Naive thymus-derived CD4-positive, alpha-beta T cell (primary cell): ENCODE results near the gene SLC22A23. TPM values are rescaled to one million over a fixed set of nuclear protein-coding genes. Genes with fewer than 3 reads are reported as not detected.
A peak's percentile ranks its signal among the peaks of the same experiment; 100 is the strongest.

Experiments used
- ATAC-seq: fragments of 150-1000 bp; cut with Tn5 transposase; 2 replicates; pipeline ENCODE4 v1.10.0; 2021; ENCODE audit warnings: mild to moderate bottlenecking, moderate library complexity
- CTCF ChIA-PET: fragments of 350-600 bp; sonication (Branson Sonifier 250); formaldehyde crosslinking; loops from one replicate; lab custom pipeline; 2021; ENCODE audit warnings: antibody characterized with exemption; lab: Charles Lee
- POLR2A ChIA-PET: fragments of 350-600 bp; sonication (Branson Sonifier 250); formaldehyde crosslinking; loops from one replicate; lab custom pipeline; 2021; ENCODE audit warnings: antibody characterized with exemption, inconsistent platforms; lab: Charles Lee
- DNase-seq, 9 donors: peaks; one replicate each; pipeline versions ENCODE4 v3.0.0 to v3.0.0-alpha.2; 2020 to 2022; ENCODE audit warnings: mixed read lengths in 1 of 9
- H3K27ac ChIP-seq: one replicate; pipeline ENCODE4 v1.7.0; 2013; ENCODE audit warnings: mild to moderate bottlenecking, low read depth, low read length, moderate library complexity
- H3K27me3 ChIP-seq, 2 donors: one replicate each; pipeline ENCODE4 v1.7.0; 2013; ENCODE audit warnings: low read length in 2 of 2, mild to moderate bottlenecking in 2 of 2, moderate library complexity in 2 of 2; ENCODE audit not compliant: control insufficient read depth in 2 of 2, insufficient read depth in 2 of 2
- H3K36me3 ChIP-seq, 3 experiments: 1 replicate in 2 of 3; 2 replicates in 1 of 3; pipeline ENCODE4 v1.7.0; 2013; ENCODE audit warnings: low read length in 3 of 3, mild to moderate bottlenecking in 3 of 3, moderate library complexity in 1 of 3; ENCODE audit not compliant: insufficient read depth in 3 of 3, control insufficient read depth in 2 of 3
- H3K4me1 ChIP-seq, 2 donors: one replicate each; pipeline ENCODE4 v1.7.0; 2013; ENCODE audit warnings: low read length in 2 of 2, mild to moderate bottlenecking in 2 of 2, moderate library complexity in 1 of 2; ENCODE audit not compliant: control insufficient read depth in 2 of 2, insufficient read depth in 2 of 2
- H3K4me3 ChIP-seq: 2 replicates; pipeline ENCODE4 v1.7.0; 2013; ENCODE audit warnings: mild to moderate bottlenecking, low read length
- H3K9me3 ChIP-seq, 3 experiments: 1 replicate in 2 of 3; 2 replicates in 1 of 3; pipeline ENCODE4 v1.7.0; 2013; ENCODE audit warnings: low read length in 3 of 3; ENCODE audit not compliant: control insufficient read depth in 2 of 3
- H3K27ac Mint-ChIP-seq, 9 donors: one replicate each; pipeline ENCODE4 v1.8.0; 2020 to 2022; ENCODE audit warnings: mixed read lengths in 9 of 9, mild to moderate bottlenecking in 8 of 9, moderate library complexity in 5 of 9, inconsistent platforms in 2 of 9
- H3K27me3 Mint-ChIP-seq, 5 donors: one replicate each; pipeline ENCODE4 v1.8.0; 2021 to 2022; ENCODE audit warnings: mixed read lengths in 5 of 5, mild to moderate bottlenecking in 1 of 5
- H3K36me3 Mint-ChIP-seq, 5 donors: one replicate each; pipeline ENCODE4 v1.8.0; 2020 to 2022; ENCODE audit warnings: mixed read lengths in 5 of 5, mild to moderate bottlenecking in 3 of 5, inconsistent platforms in 1 of 5
- H3K4me1 Mint-ChIP-seq, 7 donors: one replicate each; pipeline ENCODE4 v1.8.0; 2020 to 2022; ENCODE audit warnings: mixed read lengths in 7 of 7, mild to moderate bottlenecking in 3 of 7, inconsistent platforms in 1 of 7
- H3K4me3 Mint-ChIP-seq, 10 donors: one replicate each; pipeline ENCODE4 v1.8.0; 2020 to 2022; ENCODE audit warnings: mild to moderate bottlenecking in 10 of 10, mixed read lengths in 10 of 10, moderate library complexity in 6 of 10, inconsistent platforms in 2 of 10
- H3K9me3 Mint-ChIP-seq, 11 donors: one replicate each; pipeline ENCODE4 v1.8.0; 2020 to 2022; ENCODE audit warnings: mixed read lengths in 11 of 11, mild to moderate bottlenecking in 4 of 11, inconsistent platforms in 1 of 11, moderate library complexity in 1 of 11
- intact Hi-C, 2 donors: fragments of 100-400 bp; cut with micrococcal nuclease; formaldehyde crosslinking; loops; one replicate each; pipeline ENCODE4 v1.15.1; 2023
- polyA plus RNA-seq, 2 donors: library from polyadenylated mRNA; unstranded; fragments of 300-500 nt; fragmentation: Illumina TruSeq; gene quantifications; one replicate each; pipeline ENCODE4 v1.2.3, GENCODE V29; 2021
- total RNA-seq, 6 experiments: library from RNA in 5 of 6; stranded (reverse) in 5 of 6; gene quantifications; 1 replicate in 5 of 6; 2 replicates in 1 of 6; pipeline ENCODE4 v1.2.3 and lab custom pipeline; 2021 to 2026

The SLC22A23 gene
- total and polyA plus RNA-seq, 7 experiments from 2014 or later, result 1.1 to 23.8 (median 13.6) TPM

- ATAC-seq (no peak), DNase-seq (no peak)
- Histone ChIP-seq H3K27me3 (no peaks in the 10 kb centered on the region), H3K27ac (no peak overlapping the region), H3K4me1 (no peaks in the 10 kb centered on the region), H3K4me3 (no peak overlapping the region), H3K36me3 (peaks cover 0 to 9% (median 0%) of the 10 kb centered on the region in 3 experiments), H3K9me3 (no peaks in the 10 kb centered on the region)
- Mint-ChIP-seq H3K27me3 (peaks cover 0 to 5% (median 0%) of the 10 kb centered on the region in 5 donors), H3K4me3 (no peak overlapping the region), H3K9me3 (peaks cover 0 to 4% (median 0%) of the 10 kb centered on the region in 11 donors), H3K4me1 (peaks cover 0 to 2% (median 0%) of the 10 kb centered on the region in 7 donors), H3K27ac (peak overlapping the region in 1 of 9 donors; percentile 51), H3K36me3 (peaks cover 0 to 21% (median 8%) of the 10 kb centered on the region in 5 donors)
- POLR2A ChIA-PET, result no interaction called here
- intact Hi-C loops, result no loop called here
- CTCF ChIA-PET, result no interaction called here
These were observed 158.9 kb downstream of the SLC22A23 start for GRCh38 chr6:3297909-3298308.

GRCh38 chr6:3297006-3297405 lies 159.8 kb downstream of the SLC22A23 start:
- DNase-seq, result no peak

GRCh38 chr6:3296537-3296936 lies 160.3 kb downstream of the SLC22A23 start:
- H3K4me1 Mint-ChIP-seq, result peaks cover 0 to 2% (median 0%) of the 10 kb centered on the region in 7 donors
- peaks cover 0 to 3% (median 0%) of the 10 kb centered on the region in 5 donors for H3K27me3 Mint-ChIP-seq
- POLR2A ChIA-PET, result no interaction called here
- Histone ChIP-seq H3K4me3 (no peak overlapping the region), H3K4me1 (no peaks in the 10 kb centered on the region), H3K9me3 (no peaks in the 10 kb centered on the region), H3K36me3 (peaks cover 0 to 9% (median 0%) of the 10 kb centered on the region in 3 experiments), H3K27ac (no peak overlapping the region), H3K27me3 (no peaks in the 10 kb centered on the region)
- peaks cover 0 to 13% (median 0%) of the 10 kb centered on the region in 5 donors for H3K36me3 Mint-ChIP-seq
- H3K9me3 Mint-ChIP-seq, result no peaks in the 10 kb centered on the region
- intact Hi-C loops, result no loop called here
- no peak overlapping the region for H3K4me3 Mint-ChIP-seq
- no peak for DNase-seq
- no peak for ATAC-seq
- peak overlapping the region in 1 of 9 donors; percentile 45 for H3K27ac Mint-ChIP-seq
- CTCF ChIA-PET, result no interaction called here

More at GRCh38 chr6:3297006-3297405, 159.8 kb downstream of the SLC22A23 start:
- Histone ChIP-seq H3K27ac (no peak overlapping the region), H3K4me1 (no peaks in the 10 kb centered on the region), H3K9me3 (no peaks in the 10 kb centered on the region), H3K4me3 (no peak overlapping the region), H3K36me3 (peaks cover 0 to 9% (median 0%) of the 10 kb centered on the region in 3 experiments), H3K27me3 (no peaks in the 10 kb centered on the region)
- intact Hi-C loops, result no loop called here
- Mint-ChIP-seq H3K27ac (peak overlapping the region in 1 of 9 donors; percentile 45), H3K9me3 (no peaks in the 10 kb centered on the region), H3K36me3 (peaks cover 0 to 13% (median 0%) of the 10 kb centered on the region in 5 donors), H3K4me3 (no peak overlapping the region), H3K4me1 (peaks cover 0 to 2% (median 0%) of the 10 kb centered on the region in 7 donors), H3K27me3 (peaks cover 0 to 3% (median 0%) of the 10 kb centered on the region in 5 donors)
- no peak for ATAC-seq
- POLR2A ChIA-PET, result no interaction called here
- CTCF ChIA-PET, result no interaction called here

- no peaks in the 10 kb centered on the region for H3K27me3 ChIP-seq
- no peak overlapping the region for H3K27ac ChIP-seq
- ATAC-seq (no peak), DNase-seq (no peak)
- Mint-ChIP-seq H3K9me3 (no peaks in the 10 kb centered on the region), H3K4me1 (peaks cover 0 to 2% (median 0%) of the 10 kb centered on the region in 7 donors), H3K36me3 (peaks cover 0 to 13% (median 0%) of the 10 kb centered on the region in 5 donors), H3K27me3 (peaks cover 0 to 3% (median 0%) of the 10 kb centered on the region in 5 donors), H3K4me3 (no peak overlapping the region), H3K27ac (no peak overlapping the region)
- no peaks in the 10 kb centered on the region for H3K9me3 ChIP-seq
- intact Hi-C loops, result no loop called here
- ChIA-PET POLR2A (no interaction called here), CTCF (no interaction called here)
- peaks cover 0 to 9% (median 0%) of the 10 kb centered on the region in 3 experiments for H3K36me3 ChIP-seq
- no peaks in the 10 kb centered on the region for H3K4me1 ChIP-seq
- no peak overlapping the region for H3K4me3 ChIP-seq
These were observed 160.8 kb downstream of the SLC22A23 start for GRCh38 chr6:3296078-3296477.

- H3K4me3 Mint-ChIP-seq, result no peak overlapping the region
- DNase-seq, result no peak
- Histone ChIP-seq H3K36me3 (peaks cover 0 to 9% (median 0%) of the 10 kb centered on the region in 3 experiments), H3K9me3 (no peaks in the 10 kb centered on the region), H3K27me3 (no peaks in the 10 kb centered on the region), H3K4me3 (no peak overlapping the region), H3K27ac (no peak overlapping the region), H3K4me1 (no peaks in the 10 kb centered on the region)
- H3K4me1 Mint-ChIP-seq, result peaks cover 0 to 2% (median 0%) of the 10 kb centered on the region in 7 donors
- no peaks in the 10 kb centered on the region for H3K9me3 Mint-ChIP-seq
- peaks cover 0 to 13% (median 0%) of the 10 kb centered on the region in 5 donors for H3K36me3 Mint-ChIP-seq
- intact Hi-C loops, result no loop called here
- H3K27ac Mint-ChIP-seq, result peak overlapping the region in 2 of 9 donors; percentile 40 to 49
- CTCF ChIA-PET, result no interaction called here
- peaks cover 0 to 3% (median 0%) of the 10 kb centered on the region in 5 donors for H3K27me3 Mint-ChIP-seq
- POLR2A ChIA-PET, result no interaction called here
- ATAC-seq, result no peak
These were observed 161.7 kb downstream of the SLC22A23 start for GRCh38 chr6:3294921-3295871.

- Mint-ChIP-seq H3K36me3 (peaks cover 0 to 13% (median 0%) of the 10 kb centered on the region in 5 donors), H3K4me3 (no peak overlapping the region), H3K27ac (peak overlapping the region in 1 of 9 donors; percentile 49), H3K27me3 (peaks cover 0 to 3% (median 0%) of the 10 kb centered on the region in 5 donors), H3K4me1 (peaks cover 0 to 2% (median 0%) of the 10 kb centered on the region in 7 donors), H3K9me3 (no peaks in the 10 kb centered on the region)
- ChIA-PET CTCF (no interaction called here), POLR2A (no interaction called here)
- peaks cover 0 to 9% (median 0%) of the 10 kb centered on the region in 3 experiments for H3K36me3 ChIP-seq
- no peak overlapping the region for H3K4me3 ChIP-seq
- H3K4me1 ChIP-seq, result no peaks in the 10 kb centered on the region
- ATAC-seq, result no peak
- intact Hi-C loops, result no loop called here
- no peaks in the 10 kb centered on the region for H3K9me3 ChIP-seq
- H3K27me3 ChIP-seq, result no peaks in the 10 kb centered on the region
- no peak for DNase-seq
- no peak overlapping the region for H3K27ac ChIP-seq
These were observed 162.5 kb downstream of the SLC22A23 start for GRCh38 chr6:3294396-3294795.
